Naive thymus-derived CD4-positive, alpha-beta T cell (primary cell): ENCODE data around the gene PTPRE. TPM values are rescaled to one million over a fixed set of nuclear protein-coding genes. Genes with fewer than 3 reads are reported as not detected.

Experiments
- ATAC-seq: fragments of 150-1000 bp; cut with Tn5 transposase; 2 replicates; pipeline ENCODE4 v1.10.0; 2021; ENCODE audit warnings: mild to moderate bottlenecking, moderate library complexity
- CTCF ChIA-PET: fragments of 350-600 bp; sonication (Branson Sonifier 250); formaldehyde crosslinking; loops from one replicate; lab custom pipeline; 2021; ENCODE audit warnings: antibody characterized with exemption; lab: Charles Lee
- POLR2A ChIA-PET: fragments of 350-600 bp; sonication (Branson Sonifier 250); formaldehyde crosslinking; loops from one replicate; lab custom pipeline; 2021; ENCODE audit warnings: antibody characterized with exemption, inconsistent platforms; lab: Charles Lee
- DNase-seq, 9 donors: peaks; one replicate each; pipeline versions ENCODE4 v3.0.0 to v3.0.0-alpha.2; 2020 to 2022; ENCODE audit warnings: mixed read lengths in 1 of 9
- H3K27ac ChIP-seq: one replicate; pipeline ENCODE4 v1.7.0; 2013; ENCODE audit warnings: mild to moderate bottlenecking, low read depth, low read length, moderate library complexity
- H3K27me3 ChIP-seq, 2 donors: one replicate each; pipeline ENCODE4 v1.7.0; 2013; ENCODE audit warnings: low read length in 2 of 2, mild to moderate bottlenecking in 2 of 2, moderate library complexity in 2 of 2; ENCODE audit not compliant: control insufficient read depth in 2 of 2, insufficient read depth in 2 of 2
- H3K36me3 ChIP-seq, 3 experiments: 1 replicate in 2 of 3; 2 replicates in 1 of 3; pipeline ENCODE4 v1.7.0; 2013; ENCODE audit warnings: low read length in 3 of 3, mild to moderate bottlenecking in 3 of 3, moderate library complexity in 1 of 3; ENCODE audit not compliant: insufficient read depth in 3 of 3, control insufficient read depth in 2 of 3
- H3K4me1 ChIP-seq, 2 donors: one replicate each; pipeline ENCODE4 v1.7.0; 2013; ENCODE audit warnings: low read length in 2 of 2, mild to moderate bottlenecking in 2 of 2, moderate library complexity in 1 of 2; ENCODE audit not compliant: control insufficient read depth in 2 of 2, insufficient read depth in 2 of 2
- H3K4me3 ChIP-seq: 2 replicates; pipeline ENCODE4 v1.7.0; 2013; ENCODE audit warnings: mild to moderate bottlenecking, low read length
- H3K9me3 ChIP-seq, 3 experiments: 1 replicate in 2 of 3; 2 replicates in 1 of 3; pipeline ENCODE4 v1.7.0; 2013; ENCODE audit warnings: low read length in 3 of 3; ENCODE audit not compliant: control insufficient read depth in 2 of 3
- H3K27ac Mint-ChIP-seq, 9 donors: one replicate each; pipeline ENCODE4 v1.8.0; 2020 to 2022; ENCODE audit warnings: mixed read lengths in 9 of 9, mild to moderate bottlenecking in 8 of 9, moderate library complexity in 5 of 9, inconsistent platforms in 2 of 9
- H3K27me3 Mint-ChIP-seq, 5 donors: one replicate each; pipeline ENCODE4 v1.8.0; 2021 to 2022; ENCODE audit warnings: mixed read lengths in 5 of 5, mild to moderate bottlenecking in 1 of 5
- H3K36me3 Mint-ChIP-seq, 5 donors: one replicate each; pipeline ENCODE4 v1.8.0; 2020 to 2022; ENCODE audit warnings: mixed read lengths in 5 of 5, mild to moderate bottlenecking in 3 of 5, inconsistent platforms in 1 of 5
- H3K4me1 Mint-ChIP-seq, 7 donors: one replicate each; pipeline ENCODE4 v1.8.0; 2020 to 2022; ENCODE audit warnings: mixed read lengths in 7 of 7, mild to moderate bottlenecking in 3 of 7, inconsistent platforms in 1 of 7
- H3K4me3 Mint-ChIP-seq, 10 donors: one replicate each; pipeline ENCODE4 v1.8.0; 2020 to 2022; ENCODE audit warnings: mild to moderate bottlenecking in 10 of 10, mixed read lengths in 10 of 10, moderate library complexity in 6 of 10, inconsistent platforms in 2 of 10
- H3K9me3 Mint-ChIP-seq, 11 donors: one replicate each; pipeline ENCODE4 v1.8.0; 2020 to 2022; ENCODE audit warnings: mixed read lengths in 11 of 11, mild to moderate bottlenecking in 4 of 11, inconsistent platforms in 1 of 11, moderate library complexity in 1 of 11
- intact Hi-C, 2 donors: fragments of 100-400 bp; cut with micrococcal nuclease; formaldehyde crosslinking; loops; one replicate each; pipeline ENCODE4 v1.15.1; 2023
- polyA plus RNA-seq, 2 donors: library from polyadenylated mRNA; unstranded; fragments of 300-500 nt; fragmentation: Illumina TruSeq; gene quantifications; one replicate each; pipeline ENCODE4 v1.2.3, GENCODE V29; 2021
- total RNA-seq, 6 experiments: library from RNA in 5 of 6; stranded (reverse) in 5 of 6; gene quantifications; 1 replicate in 5 of 6; 2 replicates in 1 of 6; pipeline ENCODE4 v1.2.3 and lab custom pipeline; 2021 to 2026

The PTPRE gene
- total and polyA plus RNA-seq, 7 experiments from 2014 or later, result 6.6 to 237 (median 27.9) TPM

DNA sequence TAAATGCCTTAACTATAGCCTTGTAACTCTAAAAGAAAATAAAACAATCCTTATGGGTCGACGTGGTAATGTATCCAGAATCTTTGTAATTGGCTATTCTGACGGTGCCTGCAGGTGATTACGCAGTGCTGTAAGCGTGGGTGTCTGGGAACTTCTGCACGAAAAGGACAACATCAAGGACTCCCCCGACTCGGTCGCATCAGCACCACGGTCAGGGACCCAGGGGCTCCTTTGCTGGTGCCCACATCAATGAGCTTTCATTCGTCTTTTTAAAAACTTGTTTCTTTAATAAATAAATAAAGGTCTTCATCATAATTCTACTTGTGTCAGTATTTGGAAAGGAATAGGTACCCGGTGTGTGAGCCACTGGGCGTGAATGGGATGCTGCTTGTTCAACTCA, 206.1 kb downstream of the PTPRE start:
- Histone ChIP-seq H3K4me3 (no peak overlapping the region), H3K9me3 (no peaks in the 10 kb centered on the region), H3K27ac (no peak overlapping the region), H3K4me1 (no peaks in the 10 kb centered on the region), H3K36me3 (no peaks in the 10 kb centered on the region), H3K27me3 (no peaks in the 10 kb centered on the region)
- H3K9me3 Mint-ChIP-seq, result no peaks in the 10 kb centered on the region
- peaks cover 0 to 24% (median 0%) of the 10 kb centered on the region in 7 donors for H3K4me1 Mint-ChIP-seq
- peaks cover 0 to 38% (median 0%) of the 10 kb centered on the region in 5 donors for H3K36me3 Mint-ChIP-seq
- intact Hi-C loops, result no loop called here
- no peak overlapping the region for H3K4me3 Mint-ChIP-seq
- ATAC-seq (no peak), DNase-seq (no peak)
- H3K27me3 Mint-ChIP-seq, result no peaks in the 10 kb centered on the region
- H3K27ac Mint-ChIP-seq, result peak overlapping the region in 1 of 9 donors; percentile 17
- POLR2A ChIA-PET, result no interaction called here
- CTCF ChIA-PET, result no interaction called here

DNA sequence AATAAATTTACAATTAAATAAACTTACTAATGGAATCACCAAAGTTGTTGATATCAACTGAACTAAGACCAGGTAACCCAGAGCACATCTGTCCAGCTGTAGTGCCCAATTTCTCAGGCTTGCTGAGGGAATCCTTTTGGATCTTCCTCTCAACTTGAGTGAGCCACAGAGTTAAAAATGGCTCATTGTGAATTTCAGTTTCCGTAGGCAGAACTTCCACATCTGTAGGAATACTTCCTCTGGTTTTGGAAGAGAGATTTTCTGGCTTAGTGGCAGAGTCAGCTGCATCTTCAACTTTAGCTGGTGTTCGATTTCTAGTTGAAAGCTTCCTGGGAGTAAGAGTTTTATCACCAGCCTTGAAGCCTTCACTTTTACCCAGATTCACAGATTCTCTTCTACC, 208.0 kb downstream of the PTPRE start:
- Mint-ChIP-seq H3K27me3 (peaks cover 0 to 4% (median 0%) of the 10 kb centered on the region in 5 donors), H3K27ac (no peak overlapping the region), H3K4me3 (no peak overlapping the region), H3K36me3 (peaks cover 0 to 45% (median 0%) of the 10 kb centered on the region in 5 donors), H3K4me1 (peaks cover 0 to 36% (median 0%) of the 10 kb centered on the region in 7 donors), H3K9me3 (no peaks in the 10 kb centered on the region)
- intact Hi-C loops, result no loop called here
- CTCF ChIA-PET, result no interaction called here
- ATAC-seq, result no peak
- H3K4me1 ChIP-seq, result no peaks in the 10 kb centered on the region
- DNase-seq, result no peak
- POLR2A ChIA-PET, result no interaction called here
- H3K27me3 ChIP-seq, result no peaks in the 10 kb centered on the region
- H3K9me3 ChIP-seq, result no peaks in the 10 kb centered on the region
- H3K4me3 ChIP-seq, result no peak overlapping the region
- no peaks in the 10 kb centered on the region for H3K36me3 ChIP-seq
- no peak overlapping the region for H3K27ac ChIP-seq

DNA sequence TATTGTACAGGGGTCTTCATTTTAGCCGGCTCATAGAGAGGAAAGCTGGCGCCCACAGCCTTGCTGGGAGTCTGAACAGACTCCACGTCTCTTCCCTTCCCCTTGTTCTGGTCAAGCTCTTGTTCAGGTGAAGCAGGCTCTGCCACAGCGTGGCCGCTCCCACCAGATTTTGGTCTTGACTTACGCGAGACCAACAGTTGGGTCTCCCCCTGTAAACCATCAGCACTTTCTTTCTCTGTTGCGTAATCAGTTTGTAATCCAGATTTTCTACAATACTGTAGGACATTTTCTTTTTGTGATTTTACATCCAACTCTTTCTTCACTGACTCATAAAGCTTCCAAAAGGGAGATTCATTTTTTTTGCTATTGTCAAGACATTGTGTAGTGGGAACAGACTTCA, 208.5 kb downstream of the PTPRE start:
- Histone ChIP-seq H3K4me3 (no peak overlapping the region), H3K36me3 (no peaks in the 10 kb centered on the region), H3K9me3 (no peaks in the 10 kb centered on the region), H3K27me3 (no peaks in the 10 kb centered on the region), H3K4me1 (no peaks in the 10 kb centered on the region), H3K27ac (no peak overlapping the region)
- ChIA-PET POLR2A (no interaction called here), CTCF (no interaction called here)
- Mint-ChIP-seq H3K27ac (peak overlapping the region in 1 of 9 donors; percentile 3), H3K4me3 (no peak overlapping the region), H3K36me3 (peaks cover 0 to 45% (median 0%) of the 10 kb centered on the region in 5 donors), H3K27me3 (peaks cover 0 to 4% (median 0%) of the 10 kb centered on the region in 5 donors), H3K9me3 (no peaks in the 10 kb centered on the region), H3K4me1 (peaks cover 0 to 39% (median 0%) of the 10 kb centered on the region in 7 donors)
- DNase-seq, result no peak
- intact Hi-C loops, result no loop called here
- no peak for ATAC-seq

DNA sequence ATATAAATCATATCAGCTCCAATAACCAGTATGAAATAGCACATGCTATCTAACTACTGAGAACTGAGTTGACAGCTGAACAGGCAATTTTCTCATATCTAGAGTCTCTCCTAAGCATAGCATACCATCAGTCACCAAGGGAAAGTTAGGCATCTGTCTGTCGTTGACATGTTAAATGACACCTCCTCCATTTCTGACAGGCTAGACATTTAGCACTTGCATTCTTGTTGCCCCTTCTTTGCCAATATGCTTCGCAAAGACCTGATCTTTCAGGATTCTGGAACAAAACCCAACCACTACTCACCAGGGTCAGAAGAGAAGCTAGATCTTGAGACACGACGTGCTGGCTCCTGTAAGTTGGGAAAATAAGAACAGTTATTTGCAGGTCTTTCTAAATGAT, 209.3 kb downstream of the PTPRE start:
- H3K27me3 ChIP-seq, result no peaks in the 10 kb centered on the region
- Mint-ChIP-seq H3K36me3 (peaks cover 0 to 47% (median 0%) of the 10 kb centered on the region in 5 donors), H3K27ac (peak overlapping the region in 1 of 9 donors; percentile 60), H3K4me1 (peaks cover 0 to 47% (median 0%) of the 10 kb centered on the region in 7 donors), H3K4me3 (no peak overlapping the region), H3K27me3 (peaks cover 0 to 11% (median 0%) of the 10 kb centered on the region in 5 donors), H3K9me3 (no peaks in the 10 kb centered on the region)
- H3K9me3 ChIP-seq, result no peaks in the 10 kb centered on the region
- ATAC-seq (no peak), DNase-seq (no peak)
- H3K36me3 ChIP-seq, result no peaks in the 10 kb centered on the region
- CTCF ChIA-PET, result interaction anchor here (1.2 to 2.2 kb wide), 2 partner anchors 9 to 24 kb away, joined by 3 to 4 read pairs; no protein-coding TSS in a partner anchor
- H3K27ac ChIP-seq, result no peak overlapping the region
- H3K4me1 ChIP-seq, result no peaks in the 10 kb centered on the region
- intact Hi-C loops, result no loop called here
- H3K4me3 ChIP-seq, result no peak overlapping the region
- POLR2A ChIA-PET, result no interaction called here

DNA sequence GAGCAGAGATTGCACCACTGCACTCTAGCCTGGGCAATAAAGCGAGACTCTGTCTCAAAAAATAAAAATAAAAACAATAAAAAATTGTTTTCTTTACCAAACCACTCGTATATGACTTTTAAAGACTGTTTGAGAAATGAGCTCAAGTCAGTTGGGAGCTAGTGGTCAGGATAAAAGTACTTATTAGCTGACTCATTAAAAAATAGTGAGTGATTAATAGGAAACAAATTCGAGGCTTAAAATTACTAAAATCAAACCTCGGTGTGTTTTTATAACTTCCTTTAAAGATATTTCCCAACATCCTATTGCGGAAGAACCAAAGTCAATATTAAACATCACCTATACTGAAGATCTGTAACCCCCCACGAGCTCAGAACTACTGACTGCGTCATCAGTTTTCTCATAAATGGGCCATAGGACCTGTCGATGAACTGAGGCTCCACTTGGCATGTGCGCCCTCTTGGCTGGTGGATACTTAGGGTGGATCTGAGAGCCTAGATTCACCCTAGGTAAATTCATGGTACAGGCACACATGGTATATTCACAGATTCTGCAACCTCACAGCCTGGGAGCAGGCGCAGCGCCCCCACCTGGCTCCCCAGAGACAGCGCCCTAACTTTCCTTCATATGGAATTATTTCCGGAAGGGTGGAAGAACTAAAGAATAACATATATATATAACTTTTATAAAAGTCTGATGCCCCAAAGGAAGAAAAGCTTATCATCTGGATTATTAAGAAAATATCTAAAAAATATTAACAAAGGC, 210.1 kb downstream of the PTPRE start:
- Histone ChIP-seq H3K27me3 (no peaks in the 10 kb centered on the region), H3K4me3 (no peak overlapping the region), H3K9me3 (no peaks in the 10 kb centered on the region), H3K27ac (no peak overlapping the region), H3K36me3 (no peaks in the 10 kb centered on the region), H3K4me1 (no peaks in the 10 kb centered on the region)
- ATAC-seq (no peak), DNase-seq (no peak)
- Mint-ChIP-seq H3K4me3 (no peak overlapping the region), H3K4me1 (peaks cover 0 to 52% (median 0%) of the 10 kb centered on the region in 7 donors), H3K27ac (no peak overlapping the region), H3K27me3 (peaks cover 0 to 15% (median 4%) of the 10 kb centered on the region in 5 donors), H3K9me3 (no peaks in the 10 kb centered on the region), H3K36me3 (peaks cover 0 to 42% (median 0%) of the 10 kb centered on the region in 5 donors)
- intact Hi-C loops, result no loop called here
- ChIA-PET POLR2A (no interaction called here), CTCF (interaction anchor here (1.2 to 2.2 kb wide), 2 partner anchors 9 to 23 kb away, joined by 3 to 4 read pairs; no protein-coding TSS in a partner anchor)

DNA sequence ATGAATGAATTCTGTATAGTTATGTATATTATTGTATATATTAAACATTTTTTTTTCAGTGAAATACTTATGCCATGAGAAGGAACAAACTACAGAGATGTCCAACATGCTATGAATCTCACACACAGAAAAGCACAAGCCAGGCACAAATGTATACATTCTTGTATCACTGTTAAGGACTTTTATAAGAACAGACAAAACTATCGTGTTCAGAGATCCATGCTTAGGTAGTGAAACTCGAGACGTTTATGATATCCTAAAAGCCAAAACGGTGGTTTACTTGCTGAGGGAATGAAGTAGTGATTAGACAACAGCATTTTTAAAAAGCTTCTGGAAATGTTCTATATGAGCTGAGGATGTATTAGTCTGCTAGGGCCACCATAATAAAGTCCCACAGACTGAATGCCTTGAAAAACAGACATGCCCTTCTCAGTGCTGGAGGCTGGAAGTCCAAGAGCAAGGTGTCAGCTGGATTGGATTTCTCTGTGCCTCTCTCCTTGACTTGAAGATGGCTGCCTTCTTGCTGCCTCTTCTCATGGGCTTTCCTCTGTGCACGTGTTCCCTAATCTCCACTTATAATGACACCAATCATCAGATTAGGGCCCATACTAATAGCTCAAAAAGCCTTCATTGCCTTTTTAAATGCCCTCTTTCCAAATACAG, 215.0 kb downstream of the PTPRE start:
- H3K36me3 ChIP-seq, result no peaks in the 10 kb centered on the region
- ChIA-PET POLR2A (no interaction called here), CTCF (no interaction called here)
- peaks cover 0 to 48% (median 33%) of the 10 kb centered on the region in 5 donors for H3K27me3 Mint-ChIP-seq
- no peak overlapping the region for H3K4me3 ChIP-seq
- H3K27me3 ChIP-seq, result peaks cover 10 to 11% of the 10 kb centered on the region in 2 donors
- H3K36me3 Mint-ChIP-seq, result peaks cover 0 to 36% (median 0%) of the 10 kb centered on the region in 5 donors
- H3K27ac Mint-ChIP-seq, result peak overlapping the region in 1 of 9 donors; percentile 82
- H3K9me3 ChIP-seq, result no peaks in the 10 kb centered on the region
- H3K4me1 Mint-ChIP-seq, result peaks cover 6 to 62% (median 14%) of the 10 kb centered on the region in 7 donors
- H3K4me3 Mint-ChIP-seq, result peak overlapping the region in 1 of 10 donors; percentile 44
- no peaks in the 10 kb centered on the region for H3K9me3 Mint-ChIP-seq
- ATAC-seq, result no peak
- no peak overlapping the region for H3K27ac ChIP-seq
- peaks cover 9 to 13% of the 10 kb centered on the region in 2 donors for H3K4me1 ChIP-seq
- intact Hi-C loops, result loop anchor here in 1 of 2 donors (10.0 kb wide), 1 partner anchor 1343 kb away; the partner anchor contains the start of gene MGMT
- no peak for DNase-seq
